Activated T-helper 1 cell treated with anti-CD3 and anti-CD28 coated beads, Interleukin-12 subunit alpha, Interleukin-12 subunit beta, Interleukin-2, Interleukin-4 antibody, amounts not matched to agents 30 ng/mL and 10 ng/mL and 1 ng/mL, durations not matched to agents 14 hours and 24 hours and 36 hours (primary cell): ENCODE results near the gene MCCC1. TPM values are rescaled to one million over a fixed set of nuclear protein-coding genes. Genes with fewer than 3 reads are reported as not detected.
"Not testable (repeated sequence)": the region's sequence is repeated elsewhere in the genome, so short reads cannot be mapped to it uniquely, and the experiment has no call there.

Source experiments
- DNase-seq: peaks from one replicate; pipeline ENCODE4 v3.0.0; 2021; ENCODE audit warnings: low spot score
- H3K27ac Mint-ChIP-seq: one replicate; pipeline ENCODE4 v1.8.0; 2021; ENCODE audit warnings: mild to moderate bottlenecking, mixed read lengths
- H3K27me3 Mint-ChIP-seq: one replicate; pipeline ENCODE4 v1.8.0; 2022; ENCODE audit warnings: mild to moderate bottlenecking, moderate library complexity, mixed read lengths; ENCODE audit not compliant: insufficient read depth
- H3K36me3 Mint-ChIP-seq: one replicate; pipeline ENCODE4 v1.8.0; 2021; ENCODE audit warnings: low read depth, mixed read lengths
- H3K4me1 Mint-ChIP-seq: one replicate; pipeline ENCODE4 v1.8.0; 2021; ENCODE audit warnings: low read depth, mixed read lengths
- H3K4me3 Mint-ChIP-seq: one replicate; pipeline ENCODE4 v1.8.0; 2021; ENCODE audit warnings: mild to moderate bottlenecking, moderate library complexity, mixed read lengths
- H3K9me3 Mint-ChIP-seq: one replicate; pipeline ENCODE4 v1.8.0; 2021; ENCODE audit warnings: mixed read lengths
- intact Hi-C: fragments of 100-400 bp; cut with micrococcal nuclease; formaldehyde crosslinking; loops from one replicate; pipeline ENCODE4 v1.15.1; 2024
- total RNA-seq: library from RNA; stranded (reverse); gene quantifications from 2 replicates; pipeline ENCODE4 v1.2.3, GENCODE V29; 2022

The MCCC1 gene
- total RNA-seq, 1 donor from 2014 or later, result 27.3 TPM

- H3K9me3 Mint-ChIP-seq, intact Hi-C loops, DNase-seq, H3K27ac Mint-ChIP-seq, H3K4me3 Mint-ChIP-seq, H3K4me1 Mint-ChIP-seq, H3K27me3 Mint-ChIP-seq: not testable (repeated sequence)
- H3K36me3 Mint-ChIP-seq, result peaks cover 26% of the 10 kb centered on the region
These were observed 32.4 kb downstream of the MCCC1 start for GRCh38 chr3:183066891-183067290.

- no peaks in the 10 kb centered on the region for H3K9me3 Mint-ChIP-seq
- intact Hi-C loops, result no loop called here
- H3K27me3 Mint-ChIP-seq, result no peaks in the 10 kb centered on the region
- no peak overlapping the region for H3K27ac Mint-ChIP-seq
- peaks cover 23% of the 10 kb centered on the region for H3K36me3 Mint-ChIP-seq
- no peaks in the 10 kb centered on the region for H3K4me1 Mint-ChIP-seq
- no peak overlapping the region for H3K4me3 Mint-ChIP-seq
- DNase-seq, result no peak
These were observed 34.8 kb downstream of the MCCC1 start for GRCh38 chr3:183064475-183064874.

GRCh38 chr3:183061391-183062172, 37.7 kb downstream of the MCCC1 start:
- intact Hi-C loops, result no loop called here
- Mint-ChIP-seq H3K27ac (no peak overlapping the region), H3K9me3 (no peaks in the 10 kb centered on the region), H3K4me1 (no peaks in the 10 kb centered on the region), H3K4me3 (no peak overlapping the region), H3K27me3 (no peaks in the 10 kb centered on the region), H3K36me3 (peaks cover 15% of the 10 kb centered on the region)
- DNase-seq, result no peak

DNA sequence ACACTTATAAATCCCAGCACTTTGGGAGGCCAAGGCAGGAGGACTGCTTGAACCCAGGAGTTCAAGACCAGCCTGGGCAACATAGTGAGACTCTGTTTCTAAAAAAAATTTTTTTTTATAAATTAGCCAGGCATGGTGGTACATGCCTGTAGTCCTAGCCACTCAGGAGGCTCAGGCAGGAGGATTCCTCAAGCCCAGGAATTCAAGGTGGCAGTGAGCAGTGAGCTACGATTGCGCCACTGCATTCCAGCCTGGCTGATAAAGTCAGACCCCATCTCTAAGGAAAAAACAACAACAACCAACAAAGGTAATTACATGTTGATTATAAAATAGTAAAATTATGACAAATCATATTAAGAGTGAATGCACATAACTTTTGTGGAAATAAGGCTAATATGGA, 40.9 kb downstream of the MCCC1 start:
- Mint-ChIP-seq H3K27me3 (no peaks in the 10 kb centered on the region), H3K4me1 (no peaks in the 10 kb centered on the region), H3K27ac (no peak overlapping the region), H3K4me3 (no peak overlapping the region), H3K9me3 (no peaks in the 10 kb centered on the region), H3K36me3 (peaks cover 10% of the 10 kb centered on the region)
- intact Hi-C loops, result no loop called here
- no peak for DNase-seq

DNA sequence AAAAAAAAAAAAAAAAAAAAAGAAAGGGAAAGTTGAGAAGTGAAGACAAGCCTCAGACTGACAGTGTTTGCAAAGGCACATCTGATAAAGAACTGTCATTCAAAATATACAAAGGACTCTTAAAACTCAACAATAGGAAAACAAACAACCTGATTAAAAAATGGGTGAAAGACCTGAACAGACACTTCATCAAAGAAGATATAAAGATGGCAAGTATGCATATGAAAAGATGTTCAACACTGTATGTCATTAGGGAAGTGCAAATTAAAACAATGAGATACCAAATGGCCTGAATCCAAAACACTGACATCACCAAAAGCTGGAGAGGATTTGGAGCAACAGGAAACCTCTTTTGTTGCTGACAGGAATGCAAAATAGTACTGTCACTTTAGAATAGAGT, 48.6 kb downstream of the MCCC1 start:
- H3K4me1 Mint-ChIP-seq, result peaks cover 8% of the 10 kb centered on the region
- no peak overlapping the region for H3K4me3 Mint-ChIP-seq
- H3K27me3 Mint-ChIP-seq, result no peaks in the 10 kb centered on the region
- no peak overlapping the region for H3K27ac Mint-ChIP-seq
- no peak for DNase-seq
- H3K9me3 Mint-ChIP-seq, result no peaks in the 10 kb centered on the region
- H3K36me3 Mint-ChIP-seq, result peaks cover 29% of the 10 kb centered on the region
- intact Hi-C loops, result no loop called here

- Mint-ChIP-seq H3K9me3 (no peaks in the 10 kb centered on the region), H3K27me3 (no peaks in the 10 kb centered on the region), H3K4me1 (peaks cover 8% of the 10 kb centered on the region), H3K36me3 (peaks cover 42% of the 10 kb centered on the region), H3K27ac (no peak overlapping the region), H3K4me3 (no peak overlapping the region)
- intact Hi-C loops, result no loop called here
- no peak for DNase-seq
These were observed 52.4 kb downstream of the MCCC1 start for GRCh38 chr3:183046883-183047282.

- intact Hi-C loops, result no loop called here
- peaks cover 32% of the 10 kb centered on the region for H3K36me3 Mint-ChIP-seq
- H3K27ac Mint-ChIP-seq, result no peak overlapping the region
- no peak overlapping the region for H3K4me3 Mint-ChIP-seq
- peaks cover 8% of the 10 kb centered on the region for H3K4me1 Mint-ChIP-seq
- no peaks in the 10 kb centered on the region for H3K9me3 Mint-ChIP-seq
- H3K27me3 Mint-ChIP-seq, result no peaks in the 10 kb centered on the region
- DNase-seq, result no peak
These were observed 54.6 kb downstream of the MCCC1 start for GRCh38 chr3:183044547-183045229.

- no peaks in the 10 kb centered on the region for H3K9me3 Mint-ChIP-seq
- H3K4me3 Mint-ChIP-seq, result no peak overlapping the region
- no peaks in the 10 kb centered on the region for H3K27me3 Mint-ChIP-seq
- H3K36me3 Mint-ChIP-seq, result peaks cover 43% of the 10 kb centered on the region
- intact Hi-C loops, result no loop called here
- DNase-seq, result no peak
- H3K4me1 Mint-ChIP-seq, result no peaks in the 10 kb centered on the region
- no peak overlapping the region for H3K27ac Mint-ChIP-seq
These were observed 60.5 kb downstream of the MCCC1 start for GRCh38 chr3:183038757-183039156.

- Mint-ChIP-seq H3K36me3 (peaks cover 38% of the 10 kb centered on the region), H3K27me3 (no peaks in the 10 kb centered on the region), H3K27ac (no peak overlapping the region), H3K4me1 (no peaks in the 10 kb centered on the region), H3K4me3 (no peak overlapping the region), H3K9me3 (no peaks in the 10 kb centered on the region)
- no peak for DNase-seq
- intact Hi-C loops, result no loop called here
These were observed 61.1 kb downstream of the MCCC1 start for GRCh38 chr3:183038221-183038620.

DNA sequence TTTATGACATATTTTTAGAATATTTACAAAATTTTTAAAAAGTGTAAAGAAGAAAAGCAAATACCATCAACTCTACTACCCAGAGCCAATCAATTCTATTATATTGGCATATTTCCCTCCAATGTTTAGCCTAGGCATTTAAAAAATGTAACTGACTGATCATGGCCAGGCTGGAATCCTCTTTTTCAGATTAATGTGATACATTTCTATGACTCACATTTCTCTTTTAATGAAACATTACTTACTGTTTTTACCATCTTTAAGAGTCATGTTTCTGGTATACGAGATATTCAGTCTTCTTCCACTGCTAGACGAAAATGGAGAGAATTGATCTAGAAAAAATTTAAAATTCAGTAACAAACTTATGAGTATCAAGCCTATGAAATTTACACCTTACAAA, 65.5 kb downstream of the MCCC1 start:
- Mint-ChIP-seq H3K36me3 (peaks cover 36% of the 10 kb centered on the region), H3K27me3 (no peaks in the 10 kb centered on the region), H3K4me1 (no peaks in the 10 kb centered on the region), H3K27ac (no peak overlapping the region), H3K4me3 (no peak overlapping the region), H3K9me3 (no peaks in the 10 kb centered on the region)
- intact Hi-C loops, result no loop called here
- no peak for DNase-seq

DNA sequence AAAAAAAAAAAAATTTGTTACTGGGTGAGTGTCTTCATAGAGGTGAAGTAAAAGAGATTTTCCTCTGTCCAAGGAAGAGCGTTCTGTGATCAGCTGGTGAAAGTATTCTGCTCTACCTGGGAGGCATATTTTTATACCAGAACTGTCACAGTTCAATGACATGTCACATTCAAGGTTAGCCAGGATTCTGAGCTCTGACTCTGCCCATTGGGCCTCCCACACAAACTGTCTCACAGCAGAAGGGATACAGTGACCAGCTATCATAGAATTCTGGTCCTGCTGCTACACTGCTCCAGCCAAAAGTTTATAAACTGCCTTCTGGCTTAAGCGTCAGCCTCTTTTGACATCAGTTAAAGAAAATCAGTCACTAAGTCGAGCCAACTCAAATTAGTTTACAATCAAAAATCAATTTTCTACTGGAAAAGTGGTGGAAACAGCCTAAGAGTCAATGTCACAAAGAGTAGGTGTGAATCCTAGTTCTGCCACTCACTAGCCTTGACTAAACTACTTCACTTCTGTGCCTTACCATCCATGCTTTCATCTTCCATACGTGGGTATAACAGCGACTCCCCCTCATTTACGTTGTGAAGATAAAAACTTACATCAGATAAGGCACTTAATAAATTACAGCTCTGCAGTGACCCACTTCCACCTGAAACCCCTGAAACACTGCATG, 66.3 kb downstream of the MCCC1 start:
- Mint-ChIP-seq H3K27me3 (no peaks in the 10 kb centered on the region), H3K4me3 (no peak overlapping the region), H3K9me3 (no peaks in the 10 kb centered on the region), H3K4me1 (no peaks in the 10 kb centered on the region), H3K27ac (no peak overlapping the region), H3K36me3 (peaks cover 36% of the 10 kb centered on the region)
- no peak for DNase-seq
- intact Hi-C loops, result no loop called here

DNA sequence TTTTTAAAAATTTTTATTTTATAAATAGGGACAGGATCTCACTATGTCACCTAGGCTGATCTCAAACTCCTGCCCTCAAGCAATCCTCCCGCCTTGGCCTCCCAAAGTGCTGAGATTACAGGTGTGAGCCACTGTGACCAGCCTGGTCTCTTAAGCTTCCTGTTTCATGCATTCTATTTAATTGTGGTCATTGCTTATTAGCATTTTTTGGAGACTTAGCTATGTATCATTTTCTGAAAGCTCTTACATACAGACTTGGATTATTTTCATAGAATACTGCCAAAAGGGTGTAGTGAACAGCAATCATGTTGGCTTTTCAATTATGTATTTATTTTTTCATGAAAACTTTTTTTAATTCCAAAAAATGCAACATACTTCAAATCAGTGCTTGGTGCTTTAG, 67.5 kb downstream of the MCCC1 start:
- intact Hi-C loops, result no loop called here
- Mint-ChIP-seq H3K27me3 (no peaks in the 10 kb centered on the region), H3K9me3 (no peaks in the 10 kb centered on the region), H3K36me3 (peaks cover 27% of the 10 kb centered on the region), H3K4me1 (no peaks in the 10 kb centered on the region), H3K4me3 (no peak overlapping the region), H3K27ac (no peak overlapping the region)
- no peak for DNase-seq

- Mint-ChIP-seq H3K36me3 (peaks cover 30% of the 10 kb centered on the region), H3K27me3 (no peaks in the 10 kb centered on the region), H3K4me1 (no peaks in the 10 kb centered on the region), H3K4me3 (no peak overlapping the region), H3K9me3 (no peaks in the 10 kb centered on the region), H3K27ac (no peak overlapping the region)
- DNase-seq, result no peak
- intact Hi-C loops, result loop anchor here (10.0 kb wide), 1 partner anchor 314 kb away; no protein-coding TSS in a partner anchor
These were observed 70.9 kb downstream of the MCCC1 start for GRCh38 chr3:183028416-183028815.
